Heart right ventricle (tissue), 16 donors: ENCODE results near the gene MAD2L2. TPM values are rescaled to one million over a fixed set of nuclear protein-coding genes. Genes with fewer than 3 reads are reported as not detected.

Source experiments
- ATAC-seq, 8 donors: fragments of 200-7000 bp; cut with Tn5 transposase; one replicate each; pipeline ENCODE4 v1.9.1; 2020; ENCODE audit warnings: mild to moderate bottlenecking in 8 of 8, moderate library complexity in 8 of 8, moderate number of reproducible peaks in 1 of 8
- DNase-seq, 2 donors: peaks; one replicate each; pipeline ENCODE4 v3.0.0-alpha.2; 2020
- H3K27ac ChIP-seq, 10 donors: fragments of 200-600 bp; sonication (generic) in 2 of 10; one replicate each; pipeline versions ENCODE4 v1.5.0 to v1.8.0; 2020 to 2022; ENCODE audit warnings: mild to moderate bottlenecking in 3 of 10
- H3K27me3 ChIP-seq, 7 donors: fragments of 200-600 bp; one replicate each; pipeline ENCODE4 v1.8.0; 2021 to 2022; ENCODE audit warnings: mild to moderate bottlenecking in 2 of 7
- H3K36me3 ChIP-seq, 9 donors: fragments of 200-600 bp; sonication (generic) in 1 of 9; one replicate each; pipeline versions ENCODE4 v1.5.0 to v1.8.0; 2020 to 2022; ENCODE audit warnings: mild to moderate bottlenecking in 2 of 9
- H3K4me1 ChIP-seq, 9 donors: fragments of 200-600 bp; sonication (generic) in 1 of 9; one replicate each; pipeline versions ENCODE4 v1.5.0 to v1.8.0; 2020 to 2022; ENCODE audit warnings: mild to moderate bottlenecking in 4 of 9
- H3K4me3 ChIP-seq, 10 donors: fragments of 200-600 bp; sonication (generic) in 2 of 10; one replicate each; pipeline versions ENCODE4 v1.5.0 to v1.8.0; 2020 to 2022; ENCODE audit warnings: mild to moderate bottlenecking in 7 of 10, moderate library complexity in 2 of 10
- H3K9me3 ChIP-seq, 11 donors: fragments of 200-600 bp in 10 of 11; sonication (generic) in 2 of 11; one replicate each; pipeline versions ENCODE4 v1.5.0 to v1.8.0; 2013 to 2022; ENCODE audit warnings: mild to moderate bottlenecking in 2 of 11, control low read depth in 1 of 11, moderate library complexity in 1 of 11
- CTCF ChIP-seq, 9 donors: fragments of 200-600 bp; sonication (generic) in 2 of 9; IDR thresholded peaks; one replicate each; pipeline versions ENCODE4 v1.5.0 to v1.8.0; 2021 to 2022; ENCODE audit warnings: antibody characterized with exemption in 9 of 9, mild to moderate bottlenecking in 5 of 9, moderate library complexity in 1 of 9
- WGBS, 2 donors: extraction: QIAGEN DNeasy Blood & Tissue Kit; methylation state at CpG; one replicate each; pipeline ENCODE4 v1.1.7; 2013; ENCODE audit warnings: inconsistent platforms in 1 of 2; 5-methylcytosine and 5-hydroxymethylcytosine counted together
- intact Hi-C, 10 donors: fragments of 100-400 bp; cut with DNase I; formaldehyde crosslinking; loops; one replicate each; pipeline versions ENCODE4 v1.11.1 to v1.14.2; 2022
- polyA plus RNA-seq, 2 donors: library from polyadenylated mRNA; stranded (reverse); fragments of 200-250 nt; gene quantifications; one replicate each; pipeline ENCODE4 v1.2.3, GENCODE V29; 2013
- total RNA-seq, 10 donors: library from RNA; stranded (reverse); fragmentation: NEBNext Ultra II Directional in 3 of 10; extraction: Animal tissue kit (Norgen Biotek cat#: 25700) in 3 of 10; gene quantifications; one replicate each; pipeline versions ENCODE4 v1.2.1 to v1.2.4, GENCODE V29; 2021 to 2023
- donor health status: Arrhythmogenic right ventricular cardiomyopathy.
- donor health status: ischemic (EF 13 %, LVEDD 7.1; RV severe dilation, severe dysfunction).
- donor health status: healthy with polysubstance abuse.
- donor health status: DM: no; HTN: yes; CAD: no.
- donor health status: DM: no; HTN: no; CAD: no.
- donor health status: ischemic (EF 25% LVEDD 6.9; RV normal size, moderate dysfunction).
- donor health status: ischemic (EF 25% LVEDD 5.7; RV mildly dilated, moderate dysfunction).
- donor health status: healthy.
- donor health status: DM: yes; HTN: yes; CAD: no.
- donor health status: Ischemic cardiomyopathy.
- donor health status: ischemic (EF 35%, LVEDD 5.7; RV mildly dilated, moderate dysfunction).
- donor health status: nonischemic (EF 11% LVEDD 7.7; RV severe dilation, severe dysfunction).
- donor health status: DM: yes; HTN: yes; CAD: no.
- donor health status: PGD.
- donor health status: ischemic (EF 29% LVEDD 5.4; RV normal size, mild dysfunction).
- donor health status: nonischemic (EF 23%, LVEDD 6.1; RV moderate dilation, normal function).

Gene MAD2L2
- total and polyA plus RNA-seq, 12 donors: 10.9 to 59.0 (median 17.0) TPM

- peak; percentile 86 to 99 (median 98) for TF ChIP-seq CTCF (IDR thresholded peaks at IDR 0.05)
- H3K27ac ChIP-seq: peak overlapping the region in 6 of 10 donors; percentile 10 to 83 (median 38)
- H3K27me3 ChIP-seq: peaks cover 0 to 29% (median 0%) of the 10 kb centered on the region in 7 donors
- H3K9me3 ChIP-seq: no peaks in the 10 kb centered on the region
- H3K36me3 ChIP-seq: no peaks in the 10 kb centered on the region
- intact Hi-C loops: loop anchor here (1.0 to 10.0 kb wide), 9 partner anchors 37 to 685 kb away; partner anchors contain the start of genes FBXO6 (in 5 of the 10), FBXO2 (in 3 of the 10), FBXO44 (in 3 of the 10) and MAD2L2 (in 2 of the 10)
- peaks cover 0 to 18% (median 10%) of the 10 kb centered on the region in 9 donors for H3K4me1 ChIP-seq
- DNase-seq: peak; percentile 78 to 84
- WGBS, 2 donors: 8% methylated on average over 44 of the region's 44 CpGs
- peak; percentile 77 to 91 (median 83) for ATAC-seq
- H3K4me3 ChIP-seq: peak overlapping the region in 9 of 10 donors; percentile 14 to 55 (median 46)
Measured at GRCh38 chr1:11719313-11720032, 38.5 kb upstream of the MAD2L2 start.

GRCh38 chr1:11714831-11715575 lies 34.1 kb upstream of the MAD2L2 start:
- Histone ChIP-seq H3K36me3 (no peaks in the 10 kb centered on the region), H3K4me3 (no peak overlapping the region), H3K27ac (no peak overlapping the region), H3K27me3 (peaks cover 0 to 42% (median 8%) of the 10 kb centered on the region in 7 donors), H3K4me1 (peaks cover 0 to 13% (median 8%) of the 10 kb centered on the region in 9 donors), H3K9me3 (no peaks in the 10 kb centered on the region)
- ATAC-seq (no peak), DNase-seq (no peak)
- intact Hi-C loops: loop anchor here in 7 of 10 donors (5.0 kb wide), 3 partner anchors 33 to 63 kb away; partner anchors contain the start of genes FBXO6 (in 3 of the 7), FBXO2 (in 2 of the 7), FBXO44 (in 2 of the 7) and MAD2L2 (in 2 of the 7)
- 67 to 80% methylated on average over 24 of the region's 24 CpGs for WGBS, 2 donors
- TF ChIP-seq CTCF (IDR thresholded peaks at IDR 0.05): no peak

GRCh38 chr1:11713095-11713494 lies 32.1 kb upstream of the MAD2L2 start:
- intact Hi-C loops: no loop called here
- H3K27me3 ChIP-seq: peaks cover 0 to 35% (median 13%) of the 10 kb centered on the region in 7 donors
- no peaks in the 10 kb centered on the region for H3K36me3 ChIP-seq
- no peaks in the 10 kb centered on the region for H3K9me3 ChIP-seq
- no peak overlapping the region for H3K4me3 ChIP-seq
- DNase-seq (no peak), ATAC-seq (no peak)
- peaks cover 0 to 7% (median 2%) of the 10 kb centered on the region in 9 donors for H3K4me1 ChIP-seq
- no peak for TF ChIP-seq CTCF (IDR thresholded peaks at IDR 0.05)
- WGBS, 2 donors: 77 to 79% methylated on average over 11 of the region's 11 CpGs
- no peak overlapping the region for H3K27ac ChIP-seq

GRCh38 chr1:11712285-11712684 lies 31.3 kb upstream of the MAD2L2 start:
- no peak for TF ChIP-seq CTCF (IDR thresholded peaks at IDR 0.05)
- peaks cover 0 to 35% (median 13%) of the 10 kb centered on the region in 7 donors for H3K27me3 ChIP-seq
- no peak for DNase-seq
- no peak for ATAC-seq
- intact Hi-C loops: no loop called here
- H3K9me3 ChIP-seq: no peaks in the 10 kb centered on the region
- no peak overlapping the region for H3K27ac ChIP-seq
- no peak overlapping the region for H3K4me3 ChIP-seq
- H3K4me1 ChIP-seq: peaks cover 0 to 15% (median 10%) of the 10 kb centered on the region in 9 donors
- H3K36me3 ChIP-seq: no peaks in the 10 kb centered on the region
- 89 to 92% methylated on average over 8 of the region's 8 CpGs for WGBS, 2 donors
